ENCODE data around the gene SEC31A. TPM values are rescaled to one million over a fixed set of nuclear protein-coding genes. Genes with fewer than 3 reads are reported as not detected.
A peak's percentile ranks its signal among the peaks of the same experiment; 100 is the strongest.
"Not testable (repeated sequence)": the region's sequence is repeated elsewhere in the genome, so short reads cannot be mapped to it uniquely, and the experiment has no call there.

Gene SEC31A
- total RNA-seq, 2 donors from 2014 or later, result 115 to 148 TPM

- ATAC-seq, result peak; percentile 2 to 3
- intact Hi-C loops (cut with DNase I), result loop anchor here (5.0 to 10.0 kb wide), 2 partner anchors 112 to 115 kb away; partner anchors contain the start of gene LIN54 (in 2 of the 2)
- no peak for DNase-seq
Measured at GRCh38 chr4:82900066-82900410, 9.1 kb upstream of the SEC31A start.

GRCh38 chr4:82899374-82900065 lies 8.6 kb upstream of the SEC31A start:
- ATAC-seq, result no peak
- no peak for DNase-seq
- intact Hi-C loops (cut with DNase I), result loop anchor here (5.0 to 10.0 kb wide), 2 partner anchors 113 to 115 kb away; partner anchors contain the start of gene LIN54 (in 2 of the 2)

- ATAC-seq (no peak), DNase-seq (peak; percentile 34)
- intact Hi-C loops (cut with DNase I), result no loop called here
Measured at GRCh38 chr4:82898322-82899243, 7.6 kb upstream of the SEC31A start.

GRCh38 chr4:82896755-82897154 lies 5.8 kb upstream of the SEC31A start:
- intact Hi-C loops (cut with DNase I), result no loop called here
- ATAC-seq, result no peak

GRCh38 chr4:82893942-82894341 lies 3.0 kb upstream of the SEC31A start:
- intact Hi-C loops (cut with DNase I), result no loop called here
- no peak for DNase-seq
- ATAC-seq, result no peak

More at GRCh38 chr4:82896755-82897154, 5.8 kb upstream of the SEC31A start:
- DNase-seq, result no peak

- DNase-seq, result no peak
- ATAC-seq, result no peak
- intact Hi-C loops (cut with DNase I), result no loop called here
Measured at GRCh38 chr4:82892467-82892802, 1.5 kb upstream of the SEC31A start.

GRCh38 chr4:82891707-82892466 lies 934 bp upstream of the SEC31A start:
- no peak for DNase-seq
- peak in 1 of 2 donors; percentile 3 for ATAC-seq
- intact Hi-C loops (cut with DNase I), result no loop called here

- intact Hi-C loops (cut with DNase I), result no loop called here
- ATAC-seq, result peak; percentile 6
Measured at GRCh38 chr4:82890528-82890900, 439 bp downstream of the SEC31A start.

GRCh38 chr4:82889287-82889686 lies 1.7 kb downstream of the SEC31A start:
- DNase-seq (no peak), ATAC-seq (no peak)
- intact Hi-C loops (cut with DNase I), result no loop called here

More at GRCh38 chr4:82890528-82890900, 439 bp downstream of the SEC31A start:
- no peak for DNase-seq

GRCh38 chr4:82886147-82886942 lies 4.6 kb downstream of the SEC31A start:
- no peak for ATAC-seq
- intact Hi-C loops (cut with DNase I), result no loop called here

GRCh38 chr4:82885410-82885809 lies 5.5 kb downstream of the SEC31A start:
- DNase-seq, result no peak
- intact Hi-C loops (cut with DNase I), result no loop called here
- no peak for ATAC-seq

More at GRCh38 chr4:82886147-82886942, 4.6 kb downstream of the SEC31A start:
- DNase-seq, result no peak

- DNase-seq (no peak), ATAC-seq (no peak)
- intact Hi-C loops (cut with DNase I), result no loop called here
Measured at GRCh38 chr4:82868572-82868971, 22.4 kb downstream of the SEC31A start.

- ATAC-seq, result no peak
- intact Hi-C loops (cut with DNase I), result no loop called here
- DNase-seq, result no peak
Measured at GRCh38 chr4:82866706-82867385, 24.1 kb downstream of the SEC31A start.

GRCh38 chr4:82866033-82866432 lies 24.9 kb downstream of the SEC31A start:
- intact Hi-C loops (cut with DNase I); DNase-seq: not testable (repeated sequence)
- ATAC-seq, result peak in 1 of 2 donors; percentile 44

- DNase-seq (no peak), ATAC-seq (peak in 1 of 2 donors; percentile 78)
- intact Hi-C loops (cut with DNase I), result no loop called here
Measured at GRCh38 chr4:82865592-82865991, 25.4 kb downstream of the SEC31A start.

GRCh38 chr4:82864336-82864979 lies 26.5 kb downstream of the SEC31A start:
- DNase-seq (no peak), ATAC-seq (no peak)
- intact Hi-C loops (cut with DNase I), result no loop called here

- intact Hi-C loops (cut with DNase I), result no loop called here
- ATAC-seq (no peak), DNase-seq (no peak)
Measured at GRCh38 chr4:82861529-82861928, 29.4 kb downstream of the SEC31A start.

- intact Hi-C loops (cut with DNase I); ATAC-seq: not testable (repeated sequence)
Measured at GRCh38 chr4:82860487-82860886, 30.5 kb downstream of the SEC31A start.

More at GRCh38 chr4:82860487-82860886, 30.5 kb downstream of the SEC31A start:
- DNase-seq, result not testable (repeated sequence)
